Stimulated activated naive B cell treated with anti-CD40 and anti-IgM and Interleukin-4, amounts not matched to agents 10 μg/mL and 1 μg/mL and 100 μg/mL, for 72 hours (primary cell): Measurements from ENCODE around the gene PAGE4.

ENCODE experiments used
- ATAC-seq, 2 donors: fragments of 150-1000 bp; cut with Tn5 transposase; replicated peaks; 2 replicates each; pipeline ENCODE4 v1.10.0; 2021; ENCODE audit warnings: moderate library complexity in 1 of 2
- DNase-seq: peaks from one replicate; pipeline ENCODE4 v3.0.0; 2021
- H3K27ac Mint-ChIP-seq: one replicate; pipeline ENCODE4 v1.8.0; 2022; ENCODE audit warnings: mild to moderate bottlenecking, mixed read lengths
- H3K27me3 Mint-ChIP-seq, 2 donors: one replicate each; pipeline ENCODE4 v1.8.0; 2022; ENCODE audit warnings: mixed read lengths in 2 of 2
- H3K36me3 Mint-ChIP-seq, 2 donors: one replicate each; pipeline ENCODE4 v1.8.0; 2022; ENCODE audit warnings: mixed read lengths in 2 of 2, mild to moderate bottlenecking in 1 of 2
- H3K4me1 Mint-ChIP-seq, 2 donors: one replicate each; pipeline ENCODE4 v1.8.0; 2022; ENCODE audit warnings: mixed read lengths in 2 of 2, mild to moderate bottlenecking in 1 of 2
- H3K4me3 Mint-ChIP-seq, 2 donors: one replicate each; pipeline ENCODE4 v1.8.0; 2022; ENCODE audit warnings: mild to moderate bottlenecking in 2 of 2, mixed read lengths in 2 of 2, moderate library complexity in 1 of 2
- H3K9me3 Mint-ChIP-seq, 2 donors: one replicate each; pipeline ENCODE4 v1.8.0; 2022; ENCODE audit warnings: mixed read lengths in 2 of 2, mild to moderate bottlenecking in 1 of 2

The PAGE4 gene

GRCh38 chrX:49880668-49881067 is 51.6 kb downstream of the PAGE4 start:
- peaks cover 17 to 44% of the 10 kb centered on the region in 2 donors for H3K4me1 Mint-ChIP-seq
- H3K9me3 Mint-ChIP-seq: no peaks in the 10 kb centered on the region
- no peak overlapping the region for H3K27ac Mint-ChIP-seq
- peaks cover 0 to 6% of the 10 kb centered on the region in 2 donors for H3K36me3 Mint-ChIP-seq
- peaks cover 0 to 3% of the 10 kb centered on the region in 2 donors for H3K27me3 Mint-ChIP-seq
- DNase-seq (no peak), ATAC-seq (no peak)
- H3K4me3 Mint-ChIP-seq: no peak overlapping the region
